EH (cell line): ENCODE results near the gene GADD45GIP1.
"Not testable (repeated sequence)": the region's sequence is repeated elsewhere in the genome, so short reads cannot be mapped to it uniquely, and the experiment has no call there.

ENCODE experiments used
- DNase-seq: peaks from one replicate; pipeline ENCODE4 v3.0.0-alpha.2; 2015; ENCODE audit warnings: low read depth

GADD45GIP1 gene

DNA sequence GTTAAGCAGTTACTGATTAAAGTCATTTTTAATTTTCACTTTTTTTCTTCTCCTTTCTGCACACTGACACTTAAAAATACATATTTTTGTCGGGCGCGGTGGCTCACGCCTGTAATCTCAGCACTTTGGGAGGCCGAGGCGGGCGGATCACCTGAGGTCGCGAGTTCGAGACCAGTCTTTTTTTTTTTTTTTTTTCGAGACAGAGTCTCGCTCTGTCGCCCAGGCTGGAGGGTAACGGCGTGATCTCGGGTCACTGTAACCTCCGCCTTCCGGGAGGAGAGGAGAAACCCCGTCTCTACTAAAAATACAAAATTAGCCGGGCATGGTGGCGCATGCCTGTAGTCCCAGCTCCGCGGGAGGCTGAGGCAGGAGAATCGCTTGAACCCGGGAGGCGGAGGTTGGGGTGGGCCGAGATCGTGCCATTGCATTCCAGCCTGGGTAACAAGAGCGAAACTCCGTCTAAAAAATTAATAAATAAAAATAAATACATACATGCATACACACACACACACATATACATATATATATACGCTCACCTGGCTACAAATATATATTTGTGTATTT lies 448 bp upstream of the GADD45GIP1 start:
- DNase-seq = not testable (repeated sequence)

DNA sequence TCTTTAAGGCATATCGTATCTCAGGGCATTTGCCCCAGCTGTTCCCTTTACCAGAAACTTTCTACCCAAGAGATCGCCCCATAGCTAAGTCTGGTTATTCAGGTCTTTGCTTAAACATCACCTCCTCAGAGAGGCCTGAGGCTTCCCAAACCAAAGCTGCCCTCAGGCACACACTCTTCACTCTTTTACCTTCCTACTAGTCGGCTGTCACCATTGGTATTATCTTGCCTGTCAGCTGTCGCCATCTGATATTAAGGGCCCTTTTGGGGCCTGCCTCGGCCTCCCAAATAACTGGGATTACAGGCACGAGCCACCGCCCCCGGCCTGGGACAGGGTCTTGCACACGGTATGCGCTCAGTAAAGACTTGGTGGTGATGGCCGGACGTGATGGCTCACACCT lies 1.0 kb downstream of the GADD45GIP1 start:
- DNase-seq = no peak

DNA sequence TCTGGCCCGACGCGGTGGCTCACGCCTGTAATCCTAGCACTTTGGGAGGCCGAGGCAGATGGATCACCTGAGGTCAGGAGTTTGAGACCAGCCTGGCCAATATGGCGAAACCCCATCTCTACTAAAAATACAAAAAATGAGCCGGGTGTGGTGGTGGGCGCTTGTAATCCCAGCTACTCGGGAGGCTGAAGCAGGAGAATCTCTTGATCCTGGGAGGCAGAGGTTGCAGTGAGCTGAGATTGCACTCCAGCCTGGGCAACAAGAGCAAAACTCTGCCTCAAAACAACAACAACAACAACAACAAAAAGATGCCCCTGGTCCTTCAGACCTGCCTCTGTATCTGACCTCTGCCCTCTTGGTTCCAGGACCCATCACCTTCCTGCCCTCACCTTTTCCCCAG lies 1.4 kb downstream of the GADD45GIP1 start:
- not testable (repeated sequence) for DNase-seq

DNA sequence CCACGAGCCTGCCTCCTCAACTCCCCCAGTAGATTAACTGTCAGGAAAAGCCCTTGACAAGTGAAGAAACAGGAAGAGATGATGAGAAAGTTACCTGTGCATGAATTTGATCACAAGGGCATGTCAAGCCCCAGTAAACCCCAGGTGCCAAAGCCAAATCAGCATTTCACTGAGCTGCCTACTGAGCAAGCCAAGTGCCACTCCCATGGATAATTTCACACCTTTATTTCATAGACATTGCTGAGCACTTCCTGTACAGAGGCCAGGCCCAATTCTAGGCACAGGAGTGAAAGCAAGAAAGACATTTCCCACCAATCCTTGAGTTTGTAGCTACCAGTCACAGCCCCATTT lies 2.4 kb downstream of the GADD45GIP1 start:
- no peak for DNase-seq

DNA sequence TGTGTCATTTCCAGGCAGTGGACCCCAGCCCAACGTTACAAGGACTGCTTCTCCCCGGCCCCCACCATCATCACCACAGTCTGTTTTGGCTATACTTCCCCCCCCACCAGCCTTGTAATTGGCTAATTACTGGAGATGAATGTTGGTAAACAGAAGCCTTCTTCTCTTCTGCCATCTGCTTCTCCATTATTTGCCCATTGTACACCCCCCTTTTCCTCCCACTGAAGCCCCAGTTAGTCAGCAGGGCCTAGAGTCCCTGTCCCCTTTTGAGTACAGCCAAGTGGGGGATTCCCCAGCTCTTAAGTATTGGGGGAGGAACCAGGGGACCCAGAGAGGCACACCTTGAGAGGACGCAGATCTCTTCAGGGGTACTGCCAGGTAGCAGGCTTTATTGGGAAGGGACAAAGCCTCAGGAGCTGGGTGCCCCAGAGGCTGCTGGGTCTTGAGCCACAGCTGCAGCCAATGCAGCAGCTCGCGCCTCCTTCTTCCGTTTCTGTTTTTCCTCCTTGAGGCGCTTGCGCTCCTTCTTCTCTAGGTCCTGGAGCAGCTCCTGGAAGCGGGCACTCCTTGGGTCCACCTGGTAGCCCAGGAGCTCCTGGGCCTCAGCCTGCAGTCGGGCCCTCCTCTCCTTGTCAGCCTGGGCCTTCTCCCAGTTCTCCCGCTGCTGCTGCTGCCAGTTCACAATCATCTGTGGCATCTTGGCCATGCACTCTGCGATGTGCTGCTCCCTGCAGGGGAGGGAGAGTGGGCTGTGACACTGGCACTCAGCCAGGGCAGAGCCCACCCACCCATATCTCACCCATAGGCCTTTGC lies 3.0 kb downstream of the GADD45GIP1 start:
- no peak for DNase-seq

DNA sequence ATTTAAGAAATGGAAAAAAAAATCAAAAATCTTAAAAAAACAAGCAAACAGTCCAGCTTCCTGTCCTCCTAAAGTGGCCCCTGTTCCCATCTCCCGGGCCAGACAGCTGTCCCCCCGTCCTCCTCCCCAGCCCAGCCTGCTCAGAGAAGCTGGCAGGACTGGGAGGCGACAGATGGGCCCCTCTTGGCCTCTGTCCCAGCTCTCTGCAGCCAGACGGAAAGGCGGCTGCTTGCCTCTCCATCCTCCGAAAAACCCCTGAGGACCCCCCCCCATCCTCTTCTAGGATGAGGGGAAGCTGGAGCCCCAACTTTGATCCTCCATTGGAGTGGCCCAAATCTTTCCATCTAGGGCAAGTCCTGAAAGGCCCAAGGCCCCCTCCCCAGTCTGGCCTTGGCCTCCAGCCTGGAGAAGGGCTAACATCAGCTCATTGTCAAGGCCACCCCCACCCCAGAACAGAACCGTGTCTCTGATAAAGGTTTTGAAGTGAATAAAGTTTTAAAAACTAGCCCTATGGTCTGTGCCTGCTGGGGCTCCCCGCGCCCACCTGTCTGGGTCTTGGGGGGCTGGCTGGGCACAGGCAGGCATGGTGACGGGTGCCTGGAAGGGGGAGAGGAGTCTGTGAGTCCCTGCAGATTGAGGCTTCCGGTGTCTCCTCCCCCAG lies 3.8 kb downstream of the GADD45GIP1 start:
- DNase-seq = no peak

DNA sequence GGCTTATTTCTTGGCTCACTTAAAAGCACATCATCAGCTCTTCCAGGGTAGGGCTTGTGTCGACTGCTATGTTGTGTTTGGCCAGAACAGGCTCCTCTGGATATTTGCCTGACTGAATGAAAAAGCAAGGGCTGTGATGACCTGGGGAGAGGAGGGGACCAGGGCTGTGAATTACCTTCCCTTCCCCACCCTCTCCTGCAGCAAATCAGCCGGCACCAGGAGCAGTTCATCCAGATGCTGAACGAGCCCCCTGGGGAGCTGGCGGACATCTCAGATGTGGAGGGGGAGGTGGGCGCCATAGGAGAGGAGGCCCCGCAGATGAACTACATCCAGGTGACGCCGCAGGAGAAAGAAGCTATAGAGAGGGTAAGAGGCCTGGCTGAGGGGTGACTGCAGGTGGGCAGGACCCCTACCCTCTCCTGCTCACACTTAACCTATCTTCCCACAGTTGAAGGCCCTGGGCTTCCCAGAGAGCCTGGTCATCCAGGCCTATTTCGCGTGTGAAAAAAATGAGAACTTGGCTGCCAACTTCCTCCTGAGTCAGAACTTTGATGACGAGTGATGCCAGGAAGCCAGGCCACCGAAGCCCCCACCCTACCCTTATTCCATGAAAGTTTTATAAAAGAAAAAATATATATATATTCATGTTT lies 4.4 kb downstream of the GADD45GIP1 start:
- peak; percentile 88 for DNase-seq

DNA sequence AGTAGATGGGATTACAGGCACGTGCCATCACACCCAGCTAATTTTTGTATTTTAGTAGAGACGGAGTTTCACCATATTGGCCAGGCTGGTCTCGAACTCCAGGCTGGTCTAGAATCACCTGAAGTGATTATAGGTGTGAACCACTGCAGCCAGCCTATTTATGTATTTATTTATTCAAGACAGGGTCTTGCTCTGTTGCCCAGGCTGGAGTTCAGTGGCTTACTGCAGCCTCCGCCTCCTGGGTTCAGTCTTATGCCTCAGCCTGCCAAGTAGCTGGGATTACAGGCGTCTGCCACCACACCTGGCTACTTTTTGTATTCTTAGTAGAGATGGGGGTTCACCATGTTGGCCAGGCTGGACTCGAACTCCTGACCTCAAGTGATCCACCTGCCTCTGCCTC lies 5.0 kb downstream of the GADD45GIP1 start:
- DNase-seq = not testable (repeated sequence)

DNA sequence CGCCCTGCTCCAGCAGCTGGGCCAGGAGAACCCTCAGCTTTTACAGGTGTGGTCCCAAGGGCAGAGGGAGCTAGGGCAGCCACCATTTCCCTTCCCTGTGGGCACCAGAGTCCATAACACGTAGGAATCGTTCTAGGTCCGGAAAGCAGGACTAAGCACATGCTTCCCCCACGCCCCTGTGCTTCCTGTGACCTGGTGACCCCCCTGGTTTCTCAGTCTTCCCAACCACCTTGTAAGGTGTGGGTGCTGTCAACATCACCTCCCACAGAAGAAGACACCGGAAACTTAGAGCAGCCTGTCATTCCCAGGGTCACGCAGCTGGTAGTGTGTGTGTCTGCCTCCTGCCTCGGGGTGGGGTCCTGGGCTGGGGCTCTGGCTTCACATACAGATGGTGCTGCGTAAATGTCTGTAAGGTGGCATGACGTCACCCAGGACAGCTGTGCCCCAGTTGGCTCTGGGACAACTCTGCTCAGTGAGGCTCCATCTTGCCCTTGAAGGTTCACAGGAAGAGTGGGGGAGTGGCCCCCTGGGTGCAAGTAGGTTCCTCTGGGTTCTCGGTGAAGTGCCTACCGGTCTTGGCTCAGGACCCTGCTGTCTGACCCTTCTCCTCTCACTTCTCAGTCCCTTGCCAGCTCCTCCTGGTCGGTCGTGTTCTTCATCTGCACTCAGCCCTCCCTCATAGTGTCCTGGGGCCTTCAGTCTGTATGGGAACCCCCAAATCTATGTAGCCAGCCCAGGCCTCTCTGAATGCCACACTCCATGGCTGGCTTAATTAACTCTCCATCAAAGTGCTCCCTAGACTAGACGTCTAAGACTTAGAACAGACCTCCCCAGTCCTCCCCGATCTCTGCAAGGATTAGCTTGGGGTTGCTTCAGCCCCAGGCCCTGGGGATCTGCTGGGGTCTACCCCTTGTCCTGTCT lies 7.4 kb downstream of the GADD45GIP1 start:
- no peak for DNase-seq

DNA sequence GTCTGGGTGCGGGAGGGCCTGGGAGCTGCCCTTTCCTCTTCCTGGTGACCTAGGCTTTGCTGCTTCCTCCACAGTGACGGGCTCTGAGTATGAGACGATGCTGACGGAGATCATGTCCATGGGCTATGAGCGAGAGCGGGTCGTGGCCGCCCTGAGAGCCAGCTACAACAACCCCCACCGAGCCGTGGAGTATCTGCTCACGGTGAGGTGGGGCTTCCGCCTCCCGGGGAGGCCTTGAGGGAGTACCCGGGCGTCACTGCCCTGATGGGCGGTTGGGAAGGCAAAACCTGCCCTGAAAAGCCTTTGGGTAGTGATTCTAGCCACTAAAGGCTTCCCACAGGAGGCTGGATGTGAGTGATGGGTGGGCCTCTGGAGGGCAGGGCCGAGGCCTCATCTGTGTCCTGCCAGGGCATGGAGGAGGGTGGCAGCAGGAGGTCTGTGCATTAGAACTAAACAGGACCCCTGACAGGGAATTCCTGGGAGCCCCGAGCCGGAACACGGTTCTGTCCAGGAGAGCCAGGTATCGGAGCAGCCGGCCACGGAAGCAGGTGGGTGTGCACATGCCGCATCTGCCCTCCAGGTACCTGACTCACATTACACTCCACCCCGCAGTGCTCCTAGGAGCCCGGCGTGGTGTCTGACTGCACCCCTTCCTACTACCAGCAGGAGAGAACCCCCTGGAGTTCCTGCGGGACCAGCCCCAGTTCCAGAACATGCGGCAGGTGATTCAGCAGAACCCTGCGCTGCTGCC lies 8.2 kb downstream of the GADD45GIP1 start:
- no peak for DNase-seq

DNA sequence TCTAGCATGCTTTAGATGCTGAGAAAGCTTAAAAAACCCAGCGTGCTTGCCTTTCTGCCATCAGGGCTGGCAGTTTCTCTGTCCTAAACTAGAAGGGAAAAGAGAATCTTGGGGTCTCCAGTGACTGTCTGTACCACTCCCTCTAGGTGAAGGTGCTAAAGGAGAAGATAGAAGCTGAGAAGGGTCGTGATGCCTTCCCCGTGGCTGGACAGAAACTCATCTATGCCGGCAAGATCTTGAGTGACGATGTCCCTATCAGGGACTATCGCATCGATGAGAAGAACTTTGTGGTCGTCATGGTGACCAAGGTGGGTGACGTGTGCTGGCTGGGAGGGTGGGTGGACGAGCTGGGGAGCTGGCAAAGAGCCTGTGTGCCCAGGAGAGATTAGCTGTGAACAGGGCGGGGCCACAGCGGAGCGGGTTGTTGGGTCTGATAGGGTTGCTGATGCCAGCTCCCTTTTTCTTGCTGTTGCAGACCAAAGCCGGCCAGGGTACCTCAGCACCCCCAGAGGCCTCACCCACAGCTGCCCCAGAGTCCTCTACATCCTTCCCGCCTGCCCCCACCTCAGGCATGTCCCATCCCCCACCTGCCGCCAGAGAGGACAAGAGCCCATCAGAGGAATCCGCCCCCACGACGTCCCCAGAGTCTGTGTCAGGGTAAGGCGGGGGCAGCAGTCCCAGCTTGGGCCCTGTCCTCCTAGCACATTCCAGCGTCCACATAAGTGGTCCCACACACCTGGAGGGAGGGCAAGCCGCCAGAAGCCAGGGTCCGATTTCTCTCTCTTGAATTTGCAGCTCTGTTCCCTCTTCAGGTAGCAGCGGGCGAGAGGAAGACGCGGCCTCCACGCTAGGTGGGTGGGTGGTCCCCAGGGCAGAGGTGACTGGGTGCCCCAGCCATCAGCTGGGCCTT lies 9.1 kb downstream of the GADD45GIP1 start:
- DNase-seq = no peak

DNA sequence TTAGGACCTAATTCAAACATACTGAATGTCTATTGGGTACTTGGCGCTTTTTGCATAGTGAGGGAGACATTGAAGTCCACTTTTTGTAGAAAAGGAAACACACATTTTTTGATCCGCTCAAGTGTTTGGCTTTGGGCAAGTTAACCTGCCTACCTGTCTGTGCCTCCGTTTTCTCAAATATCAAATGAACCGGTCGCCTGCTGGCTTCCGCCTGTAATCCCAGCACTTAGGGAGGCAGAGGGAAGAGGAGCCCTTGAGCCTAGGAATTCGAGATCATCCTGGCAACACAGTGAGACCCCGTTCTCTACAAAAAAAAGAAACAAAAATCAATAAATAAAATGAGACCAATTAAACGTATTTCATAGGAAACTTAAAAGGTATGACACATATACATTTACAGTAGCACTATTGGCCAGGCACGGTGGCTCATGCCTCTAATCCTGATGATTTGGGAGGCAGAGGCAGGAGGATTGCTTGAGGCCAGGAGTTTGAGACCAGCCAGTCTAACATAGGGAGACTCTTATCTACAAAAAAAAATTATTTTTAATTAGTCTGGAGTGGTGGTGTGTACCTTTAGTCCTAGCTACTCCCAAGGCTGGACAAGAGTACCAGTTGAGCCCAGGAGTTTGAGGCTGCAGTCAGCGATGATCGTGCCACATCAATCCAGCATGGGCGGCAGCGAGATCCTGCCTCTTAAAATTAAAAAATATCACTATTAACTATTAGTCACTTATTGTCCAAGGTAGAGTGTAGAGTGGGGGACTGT lies 10.1 kb downstream of the GADD45GIP1 start:
- no peak for DNase-seq

DNA sequence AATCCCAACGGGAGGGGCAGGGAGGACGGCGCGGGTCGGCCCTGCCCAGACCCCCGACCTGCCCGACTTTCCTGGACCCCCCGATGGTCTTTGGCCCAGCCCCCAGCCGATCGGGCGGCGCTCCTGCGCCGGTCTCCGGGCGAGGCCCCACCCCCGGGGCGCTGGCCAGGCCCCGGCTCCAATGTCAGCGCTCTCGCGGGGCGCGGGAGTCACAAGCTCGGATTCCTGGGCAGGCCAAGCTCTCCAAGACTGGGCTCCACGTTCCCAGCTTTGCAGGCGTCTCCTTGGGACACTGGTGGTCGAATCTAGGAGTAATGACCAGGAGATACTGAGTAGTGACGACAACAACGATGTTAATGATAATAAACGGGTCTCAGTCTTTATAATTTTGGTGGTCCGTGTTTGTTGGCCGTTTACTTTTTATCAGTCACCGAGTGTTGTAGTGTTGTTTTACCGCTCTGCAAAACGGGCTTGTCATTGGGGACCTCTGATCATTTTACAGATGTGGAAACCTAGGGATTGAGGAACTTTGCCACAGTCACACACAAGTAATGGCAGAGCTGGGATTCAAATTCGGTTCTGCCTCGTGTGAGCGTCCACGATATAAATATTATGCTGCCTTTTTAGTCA lies 10.8 kb downstream of the GADD45GIP1 start:
- peak; percentile 87 for DNase-seq

DNA sequence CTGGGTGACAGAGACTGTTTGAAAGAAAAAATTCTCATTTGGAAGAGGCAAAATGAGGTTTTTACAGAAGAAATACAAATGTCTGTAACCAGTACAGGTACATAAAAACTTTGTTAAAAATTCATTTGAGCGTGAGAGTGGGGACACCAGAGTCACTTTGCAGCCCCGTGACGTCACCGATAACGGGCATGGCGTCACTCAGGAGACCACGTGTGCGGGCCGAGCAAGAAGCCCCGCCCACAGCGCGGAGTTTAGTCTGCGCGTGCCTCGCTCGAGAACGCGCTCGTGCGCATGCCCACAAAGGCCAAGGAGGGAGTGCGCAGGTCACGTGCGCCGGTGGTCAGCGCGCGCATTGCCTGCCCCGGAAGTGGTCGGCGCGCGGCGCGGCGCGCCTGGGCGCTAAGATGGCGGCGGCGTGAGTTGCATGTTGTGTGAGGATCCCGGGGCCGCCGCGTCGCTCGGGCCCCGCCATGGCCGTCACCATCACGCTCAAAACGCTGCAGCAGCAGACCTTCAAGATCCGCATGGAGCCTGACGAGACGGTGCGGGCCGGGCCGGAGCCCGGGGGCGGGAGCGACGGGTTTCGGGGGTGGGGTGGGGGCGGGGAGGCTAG lies 11.4 kb downstream of the GADD45GIP1 start, which contains the start of gene RAD23A:
RAD23A (plus strand) TSS at position 384 of the 613 bp plus-strand sequence; CDS start at position 471, 87 bp downstream.
- peak; percentile 97 for DNase-seq

DNA sequence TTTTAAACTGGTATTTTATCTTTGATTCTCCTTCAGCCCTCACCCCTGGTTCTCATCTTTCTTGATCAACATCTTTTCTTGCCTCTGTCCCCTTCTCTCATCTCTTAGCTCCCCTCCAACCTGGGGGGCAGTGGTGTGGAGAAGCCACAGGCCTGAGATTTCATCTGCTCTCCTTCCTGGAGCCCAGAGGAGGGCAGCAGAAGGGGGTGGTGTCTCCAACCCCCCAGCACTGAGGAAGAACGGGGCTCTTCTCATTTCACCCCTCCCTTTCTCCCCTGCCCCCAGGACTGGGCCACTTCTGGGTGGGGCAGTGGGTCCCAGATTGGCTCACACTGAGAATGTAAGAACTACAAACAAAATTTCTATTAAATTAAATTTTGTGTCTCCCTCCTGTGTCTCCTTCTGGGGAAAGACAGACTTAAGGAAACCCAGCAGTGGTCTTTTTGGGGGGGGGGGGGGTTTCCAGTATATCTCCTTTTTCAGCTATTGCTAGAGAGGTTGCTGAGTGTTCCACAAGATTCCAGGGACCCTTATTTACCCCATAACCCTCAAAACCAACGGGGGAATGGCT lies 12.8 kb downstream of the GADD45GIP1 start:
- no peak for DNase-seq

DNA sequence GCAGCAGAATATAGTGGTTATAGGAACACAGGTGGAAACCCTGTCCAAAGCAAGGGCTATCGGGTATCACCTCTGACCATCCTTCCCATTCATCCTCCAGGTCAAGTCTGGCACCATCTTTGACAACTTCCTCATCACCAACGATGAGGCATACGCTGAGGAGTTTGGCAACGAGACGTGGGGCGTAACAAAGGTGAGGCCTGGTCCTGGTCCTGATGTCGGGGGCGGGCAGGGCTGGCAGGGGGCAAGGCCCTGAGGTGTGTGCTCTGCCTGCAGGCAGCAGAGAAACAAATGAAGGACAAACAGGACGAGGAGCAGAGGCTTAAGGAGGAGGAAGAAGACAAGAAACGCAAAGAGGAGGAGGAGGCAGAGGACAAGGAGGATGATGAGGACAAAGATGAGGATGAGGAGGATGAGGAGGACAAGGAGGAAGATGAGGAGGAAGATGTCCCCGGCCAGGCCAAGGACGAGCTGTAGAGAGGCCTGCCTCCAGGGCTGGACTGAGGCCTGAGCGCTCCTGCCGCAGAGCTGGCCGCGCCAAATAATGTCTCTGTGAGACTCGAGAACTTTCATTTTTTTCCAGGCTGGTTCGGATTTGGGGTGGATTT lies 13.5 kb downstream of the GADD45GIP1 start:
- DNase-seq = no peak

DNA sequence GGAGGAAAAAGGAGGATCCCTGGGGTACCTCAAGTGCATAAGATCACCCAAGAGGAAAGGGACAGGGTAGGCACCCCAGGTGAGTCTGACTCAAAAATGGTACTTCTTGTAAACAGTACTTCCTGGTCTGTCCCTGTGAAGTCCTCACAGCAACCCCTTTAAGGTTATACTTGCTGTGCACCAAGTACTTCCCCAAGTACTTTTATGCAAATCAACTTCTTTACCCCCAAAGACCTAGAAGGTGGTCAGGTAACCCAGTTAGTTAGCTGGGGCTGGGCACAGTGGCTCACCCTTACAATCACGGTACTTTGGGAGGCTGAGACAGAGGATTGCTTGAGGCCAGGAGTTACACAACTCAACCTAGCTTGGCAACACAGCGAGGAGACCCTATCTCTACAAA lies 16.1 kb downstream of the GADD45GIP1 start:
- DNase-seq = no peak
